NOMO-1 treated with DMSO at 0.1 percent for 48 hours (cell line): ENCODE measurements around the gene TBC1D3I.
"Not testable (repeated sequence)": the region's sequence is repeated elsewhere in the genome, so short reads cannot be mapped to it uniquely, and the experiment has no call there.

Experiments used
- DNase-seq: peaks from one replicate; lab custom pipeline; 2025; ENCODE audit not compliant: unreplicated experiment; lab: John Stamatoyannopoulos, UW

Gene TBC1D3I

DNA sequence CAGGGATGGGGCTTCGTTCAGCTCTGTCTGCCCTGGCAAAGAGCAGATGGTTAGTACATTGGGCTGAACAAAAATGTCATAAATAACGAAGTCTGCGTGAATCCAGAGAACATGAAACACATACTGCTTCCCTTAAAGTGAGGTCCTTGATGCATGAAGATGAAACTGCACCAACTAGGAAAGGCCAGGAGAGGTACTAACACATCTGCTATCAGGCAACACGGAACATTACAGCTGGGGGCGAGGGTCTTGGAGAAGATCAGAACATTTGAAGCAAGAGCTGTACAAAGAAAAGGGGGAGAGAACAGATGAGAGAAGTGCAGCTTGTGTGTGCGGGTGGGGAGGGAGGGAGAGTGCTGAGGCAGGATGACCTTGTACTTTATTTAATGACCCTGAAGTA, 57.0 kb downstream of the TBC1D3I start:
- not testable (repeated sequence) for DNase-seq

DNA sequence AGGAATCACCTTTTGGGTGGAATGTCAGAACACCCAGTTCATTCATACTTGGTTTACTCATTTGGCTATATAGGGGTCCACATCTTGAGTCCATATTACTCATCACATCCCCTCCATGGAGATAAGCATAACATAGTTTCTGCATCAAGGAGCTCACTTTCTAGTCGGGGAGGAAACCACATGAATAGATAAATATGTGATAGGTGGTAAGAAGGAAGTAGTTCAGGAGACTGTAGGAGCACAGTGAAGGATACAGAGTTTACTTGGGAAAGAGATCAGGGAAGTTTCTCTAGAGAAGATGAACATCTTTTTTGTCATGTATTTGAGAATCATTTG, 57.9 kb downstream of the TBC1D3I start:
- DNase-seq, result not testable (repeated sequence)

DNA sequence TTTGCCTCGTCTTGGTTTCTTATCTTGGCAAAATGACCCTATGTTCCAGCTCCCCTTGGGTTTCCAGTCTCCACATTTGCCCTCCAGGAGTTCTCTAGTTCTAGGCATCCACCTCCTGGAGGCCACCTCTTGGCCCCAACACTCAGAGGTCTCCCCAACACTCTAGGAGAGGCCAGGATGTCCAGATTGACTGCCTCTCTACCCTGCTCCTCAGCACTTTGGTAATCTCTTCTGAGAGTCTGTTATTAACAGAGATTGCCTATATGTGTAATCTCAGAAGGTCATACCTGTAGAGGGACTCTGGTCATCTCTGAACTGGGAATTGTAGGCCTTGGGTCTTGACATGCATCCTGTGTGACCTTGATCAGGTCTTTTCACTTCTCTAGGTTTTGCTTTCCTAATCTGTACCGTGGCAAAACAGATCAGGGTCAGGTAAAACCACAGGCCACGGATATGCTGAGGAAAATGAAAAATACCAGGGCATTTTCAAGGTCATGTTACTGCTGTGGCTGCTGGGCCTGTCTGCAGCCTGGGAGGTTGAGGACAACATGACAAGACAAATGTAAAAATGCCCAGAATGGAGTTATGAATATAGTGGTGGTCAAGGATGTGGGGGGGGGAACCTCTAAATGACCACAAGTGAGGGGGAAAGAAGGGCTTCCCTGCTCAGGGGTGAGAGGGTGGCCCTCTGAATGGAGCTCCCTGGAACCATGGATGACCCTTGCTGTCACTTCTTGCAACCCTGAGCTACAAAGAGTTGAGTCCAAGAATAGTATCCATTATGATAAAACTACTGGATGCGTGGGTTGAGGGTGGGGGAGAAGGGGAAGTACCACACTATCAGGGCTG, 58.5 kb downstream of the TBC1D3I start:
- DNase-seq, result no peak

DNA sequence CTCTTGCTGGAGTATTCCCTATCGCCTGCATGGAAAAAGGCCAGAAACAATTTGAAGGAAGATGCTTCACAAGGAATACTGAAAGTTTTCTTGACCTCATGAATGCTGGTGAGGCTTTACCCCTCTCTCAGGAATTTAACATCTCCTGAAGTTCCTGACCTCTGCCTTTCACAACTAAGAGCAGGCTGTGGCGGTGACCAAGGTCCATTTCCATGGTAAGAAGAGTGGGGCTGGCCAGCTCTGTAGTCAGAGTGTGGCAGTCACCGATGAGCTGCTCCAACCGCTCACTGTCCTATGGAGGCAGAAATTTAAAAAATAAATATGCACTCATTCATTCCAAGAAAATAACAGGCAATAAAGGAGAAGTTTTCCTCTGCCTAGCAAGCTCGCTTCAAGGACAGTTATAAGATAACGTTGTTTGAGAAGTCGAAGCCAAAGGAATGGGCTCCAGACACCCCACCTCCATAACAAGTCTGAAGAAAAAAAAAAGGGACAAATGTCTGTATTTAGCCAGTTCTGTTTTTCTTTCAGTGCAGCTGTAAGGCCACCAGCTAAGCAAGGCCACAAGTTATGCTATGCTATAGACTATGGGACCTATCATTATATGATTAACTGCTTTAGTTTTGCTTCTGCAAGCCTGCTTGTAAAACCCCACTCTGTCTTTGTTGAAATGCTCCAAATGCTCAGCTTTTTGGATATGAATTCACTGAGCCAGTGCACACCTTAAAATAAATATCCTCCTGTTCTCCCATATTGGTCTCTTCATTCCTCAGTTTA, 59.5 kb downstream of the TBC1D3I start:
- peak; percentile 45 for DNase-seq
